ENCODE measurements around the gene GNAI3.

GNAI3 gene
- long read RNA-seq, donor 1, full-length matches to known transcripts: 42 of 67 reads
- long read RNA-seq, donor 1, partial matches to known transcripts: 25 of 67 reads
- long read RNA-seq, donor 1, other reads (novel, unspliced or antisense): 0 of 67 reads
- long read RNA-seq, donor 2, full-length matches to known transcripts: 25 of 30 reads
- long read RNA-seq, donor 2, partial matches to known transcripts: 5 of 30 reads
- long read RNA-seq, donor 2, other reads (novel, unspliced or antisense): 0 of 30 reads
- long read RNA-seq, donor 3, full-length matches to known transcripts: 13 of 25 reads
- long read RNA-seq, donor 3, partial matches to known transcripts: 12 of 25 reads
- long read RNA-seq, donor 3, other reads (novel, unspliced or antisense): 0 of 25 reads
- long read RNA-seq, donor 4, full-length matches to known transcripts: 23 of 29 reads
- long read RNA-seq, donor 4, partial matches to known transcripts: 6 of 29 reads
- long read RNA-seq, donor 4, other reads (novel, unspliced or antisense): 0 of 29 reads
- long read RNA-seq, donor 5, full-length matches to known transcripts: 32 of 32 reads
- long read RNA-seq, donor 5, partial matches to known transcripts: 0 of 32 reads
- long read RNA-seq, donor 5, other reads (novel, unspliced or antisense): 0 of 32 reads
- long read RNA-seq, donor 6, full-length matches to known transcripts: 21 of 35 reads
- long read RNA-seq, donor 6, partial matches to known transcripts: 14 of 35 reads
- long read RNA-seq, donor 6, other reads (novel, unspliced or antisense): 0 of 35 reads
- long read RNA-seq, donor 7, full-length matches to known transcripts: 36 of 64 reads
- long read RNA-seq, donor 7, partial matches to known transcripts: 28 of 64 reads
- long read RNA-seq, donor 7, other reads (novel, unspliced or antisense): 0 of 64 reads
- long read RNA-seq, donor 8, full-length matches to known transcripts: 27 of 59 reads
- long read RNA-seq, donor 8, partial matches to known transcripts: 32 of 59 reads
- long read RNA-seq, donor 8, other reads (novel, unspliced or antisense): 0 of 59 reads

GRCh38 chr1:109548321-109549267 lies at the start of gene GNAI3:
Gene GNAI3, plus strand, starts transcription at chr1:109548615. Its CDS starts 106 bp downstream, at chr1:109548721.
- DNase-seq: peak; percentile 89

- no peak for DNase-seq
Measured at GRCh38 chr1:109499081-109499480, 49.3 kb upstream of the GNAI3 start.

GRCh38 chr1:109499661-109500536 lies 48.5 kb upstream of the GNAI3 start:
- DNase-seq: no peak

- DNase-seq: no peak
Measured at GRCh38 chr1:109500941-109501381, 47.5 kb upstream of the GNAI3 start.

- DNase-seq: no peak
Measured at GRCh38 chr1:109501644-109502363, 46.6 kb upstream of the GNAI3 start.

GRCh38 chr1:109502364-109502851 lies 46.0 kb upstream of the GNAI3 start:
- no peak for DNase-seq

GRCh38 chr1:109503935-109504334 lies 44.5 kb upstream of the GNAI3 start:
- DNase-seq: no peak

GRCh38 chr1:109504974-109505373 lies 43.4 kb upstream of the GNAI3 start:
- DNase-seq: no peak

- no peak for DNase-seq
Measured at GRCh38 chr1:109508001-109508872, 40.2 kb upstream of the GNAI3 start.

- DNase-seq: no peak
Measured at GRCh38 chr1:109508873-109509175, 39.6 kb upstream of the GNAI3 start.

GRCh38 chr1:109509176-109510134 lies 39.0 kb upstream of the GNAI3 start, which contains the start of gene AMIGO1:
Gene AMIGO1, minus strand, starts transcription at chr1:109509727. Its CDS starts 815 bp downstream, at chr1:109508912.
- DNase-seq: peak; percentile 77

GRCh38 chr1:109513110-109513710 lies 35.2 kb upstream of the GNAI3 start:
- DNase-seq: no peak

- DNase-seq: no peak
Measured at GRCh38 chr1:109514846-109515245, 33.6 kb upstream of the GNAI3 start.

GRCh38 chr1:109516872-109517271 lies 31.5 kb upstream of the GNAI3 start:
- no peak for DNase-seq

- no peak for DNase-seq
Measured at GRCh38 chr1:109517337-109517736, 31.1 kb upstream of the GNAI3 start.

GRCh38 chr1:109521002-109521951 lies 27.1 kb upstream of the GNAI3 start:
- DNase-seq: no peak
